DND-41 (cell line): Measurements from ENCODE around the gene FBLL1.

ENCODE experiments used
- ATAC-seq: fragments of 200-7000 bp; cut with Tn5 transposase; 3 replicates; pipeline ENCODE4 v1.9.1; 2021; ENCODE audit warnings: low read depth; ENCODE audit not compliant: insufficient read depth
- DNase-seq: peaks from one replicate; pipeline ENCODE4 v3.0.0-alpha.2; 2020
- H2AFZ ChIP-seq: 2 replicates; pipeline ENCODE4 v1.6.0; 2012; ENCODE audit warnings: low read depth, low read length
- H3K27ac ChIP-seq: 2 replicates; pipeline ENCODE4 v1.5.1; 2012; ENCODE audit warnings: low read length, inconsistent platforms
- H3K27me3 ChIP-seq: fragments of 200-600 bp; sonication (generic); 2 replicates; pipeline ENCODE4 v1.6.0; 2012; ENCODE audit warnings: low read length, mild to moderate bottlenecking, inconsistent platforms; ENCODE audit not compliant: insufficient read depth, poor library complexity
- H3K36me3 ChIP-seq: 2 replicates; pipeline ENCODE4 v1.5.1; 2012; ENCODE audit warnings: low read length, inconsistent platforms; ENCODE audit not compliant: insufficient read depth
- H3K4me1 ChIP-seq: 2 replicates; pipeline ENCODE4 v1.5.1; 2012; ENCODE audit warnings: mild to moderate bottlenecking, low read length; ENCODE audit not compliant: insufficient read depth
- H3K4me2 ChIP-seq: 2 replicates; pipeline ENCODE4 v1.6.0; 2012; ENCODE audit warnings: mild to moderate bottlenecking, moderate library complexity, low read length, inconsistent platforms; ENCODE audit not compliant: insufficient read depth
- H3K4me3 ChIP-seq, 2 experiments: fragments of 200-600 bp in 1 of 2; shearing (Covaris generic) in 1 of 2; 2 replicates each; pipeline ENCODE4 v1.5.1; 2012 to 2016; ENCODE audit warnings: inconsistent platforms in 2 of 2, low read length in 2 of 2, mild to moderate bottlenecking in 2 of 2, low read depth in 1 of 2, moderate library complexity in 1 of 2
- H3K79me2 ChIP-seq: 2 replicates; pipeline ENCODE4 v1.6.0; 2012; ENCODE audit warnings: low read length, inconsistent platforms; ENCODE audit not compliant: insufficient read depth
- H3K9ac ChIP-seq: 2 replicates; pipeline ENCODE4 v1.6.0; 2012; ENCODE audit warnings: low read depth, mild to moderate bottlenecking, inconsistent platforms, low read length, moderate library complexity
- H3K9me3 ChIP-seq: 2 replicates; pipeline ENCODE4 v1.5.1; 2012; ENCODE audit warnings: low read length, moderate library complexity, mild to moderate bottlenecking, inconsistent platforms; ENCODE audit not compliant: insufficient read depth, severe bottlenecking
- H4K20me1 ChIP-seq: 2 replicates; pipeline ENCODE4 v1.6.0; 2012; ENCODE audit warnings: low read length; ENCODE audit not compliant: insufficient read depth
- EZH2 ChIP-seq: IDR thresholded peaks from 3 replicates; pipeline ENCODE4 v1.6.1; 2012; ENCODE audit warnings: borderline replicate concordance, low read depth, mild to moderate bottlenecking, moderate library complexity, low read length, inconsistent platforms; ENCODE audit not compliant: severe bottlenecking
- TF ChIP-seq, protein P1 (sequence below): IDR thresholded peaks from 2 replicates; pipeline ENCODE4 v1.5.1; 2012; ENCODE audit warnings: borderline replicate concordance, low read length, moderate library complexity, mild to moderate bottlenecking; ENCODE audit not compliant: poor library complexity, severe bottlenecking; ENCODE audit errors: extremely low read depth

Gene FBLL1

DNA sequence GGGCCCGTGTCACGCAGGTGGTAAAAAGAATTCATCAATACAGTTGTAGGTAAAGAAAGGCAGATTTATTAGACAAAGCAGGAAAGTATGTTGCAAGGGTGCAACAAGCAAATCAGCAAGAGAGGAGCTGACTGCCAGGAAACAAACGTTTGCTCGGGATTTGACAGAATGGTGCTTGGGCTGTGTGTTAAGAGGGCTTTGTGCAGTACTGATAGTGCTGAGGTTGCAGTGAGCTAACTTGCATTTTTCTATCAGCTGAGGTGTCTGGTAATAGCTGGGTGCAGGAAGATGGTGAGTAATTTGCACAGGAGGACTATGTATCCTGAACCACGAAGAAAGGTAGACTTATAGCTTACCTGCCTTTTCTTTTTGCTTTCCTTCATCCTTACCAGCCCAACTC, 46.7 kb upstream of the FBLL1 start:
- H3K36me3 ChIP-seq: no peaks in the 10 kb centered on the region; the same call in 1 of the 2 replicates
- no peak overlapping the region for H3K4me3 ChIP-seq
- H3K4me2 ChIP-seq: no peak overlapping the region
- peaks cover 11% of the 10 kb centered on the region for H3K79me2 ChIP-seq
- H3K9me3 ChIP-seq: no peaks in the 10 kb centered on the region
- H4K20me1 ChIP-seq: 0 out of 2 replicates have a peak, but pooled peaks cover 2% of the 10 kb centered on the region
- H3K4me1 ChIP-seq: peaks cover 14% of the 10 kb centered on the region
- H3K27me3 ChIP-seq: no peaks in the 10 kb centered on the region
- DNase-seq (no peak), ATAC-seq (no peak)
- no peak for TF ChIP-seq EZH2
- TF ChIP-seq, protein P1, sequence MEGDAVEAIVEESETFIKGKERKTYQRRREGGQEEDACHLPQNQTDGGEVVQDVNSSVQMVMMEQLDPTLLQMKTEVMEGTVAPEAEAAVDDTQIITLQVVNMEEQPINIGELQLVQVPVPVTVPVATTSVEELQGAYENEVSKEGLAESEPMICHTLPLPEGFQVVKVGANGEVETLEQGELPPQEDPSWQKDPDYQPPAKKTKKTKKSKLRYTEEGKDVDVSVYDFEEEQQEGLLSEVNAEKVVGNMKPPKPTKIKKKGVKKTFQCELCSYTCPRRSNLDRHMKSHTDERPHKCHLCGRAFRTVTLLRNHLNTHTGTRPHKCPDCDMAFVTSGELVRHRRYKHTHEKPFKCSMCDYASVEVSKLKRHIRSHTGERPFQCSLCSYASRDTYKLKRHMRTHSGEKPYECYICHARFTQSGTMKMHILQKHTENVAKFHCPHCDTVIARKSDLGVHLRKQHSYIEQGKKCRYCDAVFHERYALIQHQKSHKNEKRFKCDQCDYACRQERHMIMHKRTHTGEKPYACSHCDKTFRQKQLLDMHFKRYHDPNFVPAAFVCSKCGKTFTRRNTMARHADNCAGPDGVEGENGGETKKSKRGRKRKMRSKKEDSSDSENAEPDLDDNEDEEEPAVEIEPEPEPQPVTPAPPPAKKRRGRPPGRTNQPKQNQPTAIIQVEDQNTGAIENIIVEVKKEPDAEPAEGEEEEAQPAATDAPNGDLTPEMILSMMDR: no peak
- H3K27ac ChIP-seq: no peak overlapping the region
- H2AFZ ChIP-seq: no peak overlapping the region
- H3K9ac ChIP-seq: no peak overlapping the region

DNA sequence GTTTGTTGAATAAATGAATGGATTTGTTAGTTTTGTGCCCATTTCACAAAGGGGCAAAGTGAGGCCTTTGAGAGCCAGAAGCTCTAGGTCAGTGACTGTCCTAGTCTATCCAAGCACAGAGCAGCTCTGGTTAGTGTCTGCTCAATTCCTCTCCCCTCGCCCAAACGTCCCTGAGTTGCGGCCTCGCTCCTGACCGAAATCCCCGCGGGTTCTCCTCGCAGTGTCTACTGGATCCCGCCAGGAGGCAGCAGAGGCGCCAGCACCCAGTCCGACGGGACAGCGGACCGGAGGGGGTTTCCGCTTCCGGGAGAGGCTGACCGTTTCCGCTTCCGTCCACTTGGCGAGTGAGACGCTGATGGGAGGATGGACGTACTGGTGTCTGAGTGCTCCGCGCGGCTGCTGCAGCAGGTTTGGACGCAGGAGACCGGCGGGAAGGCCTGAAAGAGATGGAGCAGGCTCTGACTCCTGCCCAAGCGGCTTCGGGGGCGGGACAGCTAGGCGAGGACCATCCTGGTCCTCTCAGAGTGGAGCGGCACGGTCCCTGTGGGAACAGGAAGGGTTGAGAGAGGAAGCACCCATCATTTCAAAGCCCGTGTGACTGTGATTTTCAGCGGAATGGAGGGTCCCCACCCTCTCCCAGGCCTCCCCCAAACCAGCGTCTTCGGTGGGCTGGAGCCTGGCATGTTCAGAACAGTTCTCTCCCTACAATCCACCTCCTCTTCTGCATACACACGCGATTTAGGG, 42.8 kb upstream of the FBLL1 start, which contains the start of gene RARS1:
RARS1 (plus strand) TSS at position 336 of the 744 bp plus-strand sequence; CDS start at position 364, 28 bp downstream.
- no peak for TF ChIP-seq EZH2
- TF ChIP-seq, protein P1: peak; percentile 97
- Histone ChIP-seq H3K36me3 (peaks cover 35% of the 10 kb centered on the region), H3K4me1 (peaks cover 27% of the 10 kb centered on the region), H3K27me3 (no peaks in the 10 kb centered on the region), H3K9ac (peak within 1 kb of the TSS; percentile 79), H3K4me3 (peak within 1 kb of the TSS; percentile 64 to 98), H3K4me2 (peak within 1 kb of the TSS; percentile 87), H3K9me3 (no peaks in the 10 kb centered on the region), H3K27ac (peak within 1 kb of the TSS; percentile 82), H3K79me2 (peaks cover 31% of the 10 kb centered on the region), H2AFZ (peak within 1 kb of the TSS; percentile 99), H4K20me1 (peaks cover 5% of the 10 kb centered on the region; the same call in 1 of the 2 replicates)
- ATAC-seq (peak; percentile 87), DNase-seq (peak; percentile 89)

DNA sequence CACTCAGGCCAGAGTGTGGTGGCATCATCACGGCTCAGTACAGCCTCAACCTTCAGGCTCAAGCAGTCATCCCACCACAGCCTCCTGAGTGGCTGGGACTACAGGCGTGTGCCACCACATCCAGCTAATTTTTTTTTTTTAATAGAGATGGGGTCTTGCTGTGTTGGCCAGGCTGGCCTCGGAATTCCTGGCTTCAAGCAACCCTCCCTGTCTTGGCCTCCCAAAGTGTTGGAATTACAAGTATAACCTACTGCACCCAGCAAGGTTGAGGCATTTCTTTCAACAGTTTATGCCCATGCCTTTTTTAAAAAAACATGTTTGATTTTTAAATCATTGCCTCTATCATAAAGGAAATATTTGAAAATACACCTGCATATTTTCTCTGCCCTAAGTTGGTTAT, 40.0 kb upstream of the FBLL1 start:
- Histone ChIP-seq H3K27me3 (no peaks in the 10 kb centered on the region), H3K79me2 (peaks cover 31% of the 10 kb centered on the region), H3K36me3 (peaks cover 62% of the 10 kb centered on the region), H3K4me1 (peaks cover 27% of the 10 kb centered on the region), H3K9me3 (no peaks in the 10 kb centered on the region), H3K9ac (no peak overlapping the region), H4K20me1 (peaks cover 5% of the 10 kb centered on the region; the same call in 1 of the 2 replicates), H3K4me2 (no peak overlapping the region), H2AFZ (no peak overlapping the region), H3K27ac (no peak overlapping the region), H3K4me3 (no peak overlapping the region)
- TF ChIP-seq, protein P1: no peak
- no peak for TF ChIP-seq EZH2
- ATAC-seq: no peak
- DNase-seq: no peak
